ENCODE measurements around the gene IGF1R.

The IGF1R gene

GRCh38 chr15:98671060-98672008 lies 23.0 kb downstream of the IGF1R start:
- DNase-seq (ENCODE audit: low spot score) = no peak

- DNase-seq (ENCODE audit: low spot score) = no peak
Measured at GRCh38 chr15:98673133-98673532, 24.8 kb downstream of the IGF1R start.

GRCh38 chr15:98674336-98674735 lies 26.0 kb downstream of the IGF1R start:
- no peak for DNase-seq (ENCODE audit: low spot score)

GRCh38 chr15:98676586-98677270 lies 28.4 kb downstream of the IGF1R start:
- no peak for DNase-seq (ENCODE audit: low spot score)

GRCh38 chr15:98677345-98678059 lies 29.2 kb downstream of the IGF1R start:
- no peak for DNase-seq (ENCODE audit: low spot score)

GRCh38 chr15:98678484-98678883 lies 30.1 kb downstream of the IGF1R start:
- no peak for DNase-seq (ENCODE audit: low spot score)

- DNase-seq (ENCODE audit: low spot score) = no peak
Measured at GRCh38 chr15:98681061-98681460, 32.7 kb downstream of the IGF1R start.

- DNase-seq (ENCODE audit: low spot score) = no peak
Measured at GRCh38 chr15:98682992-98683701, 34.8 kb downstream of the IGF1R start.

- peak; percentile 67 for DNase-seq (ENCODE audit: low spot score)
Measured at GRCh38 chr15:98683831-98684230, 35.5 kb downstream of the IGF1R start.

GRCh38 chr15:98684436-98684835 lies 36.1 kb downstream of the IGF1R start:
- no peak for DNase-seq (ENCODE audit: low spot score)

GRCh38 chr15:98684995-98685525 lies 36.7 kb downstream of the IGF1R start:
- no peak for DNase-seq (ENCODE audit: low spot score)

GRCh38 chr15:98686983-98687382 lies 38.6 kb downstream of the IGF1R start:
- DNase-seq (ENCODE audit: low spot score) = no peak

- DNase-seq (ENCODE audit: low spot score) = no peak
Measured at GRCh38 chr15:98689431-98689861, 41.1 kb downstream of the IGF1R start.

- no peak for DNase-seq (ENCODE audit: low spot score)
Measured at GRCh38 chr15:98690272-98690950, 42.1 kb downstream of the IGF1R start.

GRCh38 chr15:98692213-98692612 lies 43.9 kb downstream of the IGF1R start:
- DNase-seq (ENCODE audit: low spot score) = no peak

- DNase-seq (ENCODE audit: low spot score) = no peak
Measured at GRCh38 chr15:98694161-98694560, 45.8 kb downstream of the IGF1R start.

GRCh38 chr15:98698792-98699191 lies 50.5 kb downstream of the IGF1R start:
- DNase-seq (ENCODE audit: low spot score) = no peak

GRCh38 chr15:98699591-98700424 lies 51.5 kb downstream of the IGF1R start:
- DNase-seq (ENCODE audit: low spot score) = no peak

GRCh38 chr15:98700519-98700918 lies 52.2 kb downstream of the IGF1R start:
- DNase-seq (ENCODE audit: low spot score) = peak; percentile 70

- no peak for DNase-seq (ENCODE audit: low spot score)
Measured at GRCh38 chr15:98703126-98703685, 54.9 kb downstream of the IGF1R start.

Measured in D341Med (cell line).